ENCODE results near the gene MRPS21. TPM values are rescaled to one million over a fixed set of nuclear protein-coding genes. Genes with fewer than 3 reads are reported as not detected.

The MRPS21 gene
- total RNA-seq, 3 donors from 2014 or later: 40.5 to 55.1 (median 45.1) TPM

- Histone ChIP-seq H3K27me3 (no peaks in the 10 kb centered on the region), H3K4me1 (no peaks in the 10 kb centered on the region), H3K27ac (peak overlapping the region; percentile 87 to 93), H3K36me3 (no peaks in the 10 kb centered on the region), H3K4me3 (peak overlapping the region; percentile 59 to 87 (median 75)), H3K9me3 (no peaks in the 10 kb centered on the region)
- no peak for TF ChIP-seq POLR2AphosphoS5 (IDR thresholded peaks at IDR 0.05)
- TF ChIP-seq CTCF (IDR thresholded peaks at IDR 0.05): no peak
- no peak for TF ChIP-seq POLR2A (IDR thresholded peaks at IDR 0.05)
- intact Hi-C loops (cut with DNase I; ENCODE audit: low total_unique reads): no loop called here
- DNase-seq (ENCODE audit: low spot score in 2 of 2): no peak
Measured at GRCh38 chr1:150320667-150320978, 27.0 kb downstream of the MRPS21 start.

- H3K4me1 ChIP-seq: no peaks in the 10 kb centered on the region
- peak overlapping the region; percentile 87 to 93 for H3K27ac ChIP-seq
- intact Hi-C loops (cut with DNase I; ENCODE audit: low total_unique reads): no loop called here
- no peak for DNase-seq (ENCODE audit: low spot score in 2 of 2)
- H3K4me3 ChIP-seq: peak overlapping the region; percentile 59 to 87 (median 75)
- no peaks in the 10 kb centered on the region for H3K36me3 ChIP-seq
- TF ChIP-seq POLR2AphosphoS5 (IDR thresholded peaks at IDR 0.05) (no peak), CTCF (IDR thresholded peaks at IDR 0.05) (no peak)
- no peaks in the 10 kb centered on the region for H3K9me3 ChIP-seq
- no peaks in the 10 kb centered on the region for H3K27me3 ChIP-seq
Measured at GRCh38 chr1:150321826-150322166, 28.1 kb downstream of the MRPS21 start.

GRCh38 chr1:150322310-150322709 is 28.6 kb downstream of the MRPS21 start:
- H3K36me3 ChIP-seq: no peaks in the 10 kb centered on the region
- no peaks in the 10 kb centered on the region for H3K4me1 ChIP-seq
- TF ChIP-seq CTCF (IDR thresholded peaks at IDR 0.05): no peak
- TF ChIP-seq POLR2A (IDR thresholded peaks at IDR 0.05): no peak
- no peak for TF ChIP-seq POLR2AphosphoS5 (IDR thresholded peaks at IDR 0.05)
- intact Hi-C loops (cut with DNase I; ENCODE audit: low total_unique reads): no loop called here
- no peaks in the 10 kb centered on the region for H3K9me3 ChIP-seq
- H3K27me3 ChIP-seq: no peaks in the 10 kb centered on the region
- H3K27ac ChIP-seq: peak overlapping the region; percentile 87 to 93
- DNase-seq (ENCODE audit: low spot score in 2 of 2): no peak
- peak overlapping the region; percentile 59 to 87 (median 75) for H3K4me3 ChIP-seq

- H3K36me3 ChIP-seq: peaks cover 14% of the 10 kb centered on the region
- H3K27me3 ChIP-seq: no peaks in the 10 kb centered on the region
- TF ChIP-seq POLR2A (IDR thresholded peaks at IDR 0.05) (no peak), POLR2AphosphoS5 (IDR thresholded peaks at IDR 0.05) (no peak), CTCF (IDR thresholded peaks at IDR 0.05) (no peak)
- H3K4me3 ChIP-seq: no peak overlapping the region
- intact Hi-C loops (cut with DNase I; ENCODE audit: low total_unique reads): no loop called here
- DNase-seq (ENCODE audit: low spot score in 2 of 2): peak in 1 of 2 donors; percentile 12
- H3K9me3 ChIP-seq: no peaks in the 10 kb centered on the region
- H3K27ac ChIP-seq: no peak overlapping the region
- no peaks in the 10 kb centered on the region for H3K4me1 ChIP-seq
Measured at GRCh38 chr1:150332651-150333290, 39.1 kb downstream of the MRPS21 start.

GRCh38 chr1:150346316-150346715 is 52.7 kb downstream of the MRPS21 start:
- no peak overlapping the region for H3K4me3 ChIP-seq
- no peaks in the 10 kb centered on the region for H3K9me3 ChIP-seq
- peaks cover 23% of the 10 kb centered on the region for H3K36me3 ChIP-seq
- H3K27ac ChIP-seq: no peak overlapping the region
- intact Hi-C loops (cut with DNase I; ENCODE audit: low total_unique reads): no loop called here
- H3K27me3 ChIP-seq: no peaks in the 10 kb centered on the region
- H3K4me1 ChIP-seq: no peaks in the 10 kb centered on the region
- DNase-seq (ENCODE audit: low spot score in 2 of 2): no peak
- TF ChIP-seq CTCF (IDR thresholded peaks at IDR 0.05) (no peak), POLR2A (IDR thresholded peaks at IDR 0.05) (no peak), POLR2AphosphoS5 (IDR thresholded peaks at IDR 0.05) (no peak)

Data from breast epithelium (tissue), 4 donors.